ENCODE measurements around the gene ADAMTSL2.

Gene ADAMTSL2

GRCh38 chr9:133606708-133607025, 72.2 kb downstream of the ADAMTSL2 start:
- no peak for DNase-seq (ENCODE audit: low spot score)

- no peak for DNase-seq (ENCODE audit: low spot score)
These were observed 72.9 kb downstream of the ADAMTSL2 start for GRCh38 chr9:133607381-133607780.

DNA sequence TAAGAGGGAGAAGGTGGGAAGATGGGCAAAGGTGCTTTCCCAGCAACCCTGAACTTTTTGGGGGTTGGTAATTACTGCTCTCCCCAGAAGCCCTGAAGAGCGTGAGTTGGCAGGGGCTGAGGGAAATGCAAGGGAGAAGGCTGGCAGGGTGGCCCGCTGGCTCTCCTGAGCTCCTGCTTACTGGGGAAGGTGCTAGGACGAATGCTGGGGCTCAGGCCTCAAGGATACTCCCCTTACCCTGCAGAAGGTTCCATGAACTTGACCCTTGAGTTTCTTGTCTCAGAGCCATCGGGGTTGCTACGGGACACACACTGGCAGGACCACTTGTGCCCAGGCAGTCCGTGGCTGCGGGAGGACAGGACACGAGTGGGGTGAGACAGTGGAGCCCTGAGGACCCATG, 73.5 kb downstream of the ADAMTSL2 start:
- DNase-seq (ENCODE audit: low spot score): no peak

- DNase-seq (ENCODE audit: low spot score): no peak
These were observed 73.9 kb downstream of the ADAMTSL2 start for GRCh38 chr9:133608382-133608781.

DNA sequence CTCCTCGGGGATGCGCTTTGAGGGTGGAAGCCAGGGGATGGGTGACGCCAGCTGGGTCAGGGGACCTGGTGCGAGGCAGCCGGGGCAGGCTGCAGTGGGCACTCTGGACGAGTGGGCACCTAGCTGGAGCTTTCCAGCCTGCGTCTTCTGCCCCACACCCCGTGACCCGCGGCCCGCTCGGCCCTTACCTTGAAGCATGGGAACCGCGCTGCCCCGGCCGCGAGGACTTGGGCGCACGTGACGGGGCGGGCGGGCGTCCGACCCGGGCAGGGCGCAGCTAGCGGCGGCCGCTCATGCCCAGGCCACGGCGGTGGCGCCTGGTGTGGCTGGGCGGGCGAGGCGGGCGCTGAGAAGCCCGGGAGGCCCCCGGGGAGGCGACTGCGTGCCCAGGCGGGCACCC, 74.4 kb downstream of the ADAMTSL2 start:
- no peak for DNase-seq (ENCODE audit: low spot score)

- no peak for DNase-seq (ENCODE audit: low spot score)
These were observed 75.0 kb downstream of the ADAMTSL2 start, which contains the start of gene FAM163B for GRCh38 chr9:133609311-133610098. Gene FAM163B (minus strand): TSS chr9:133609389. CDS start chr9:133580223, 29,166 bp downstream.

GRCh38 chr9:133610845-133611244, 76.3 kb downstream of the ADAMTSL2 start:
- DNase-seq (ENCODE audit: low spot score): no peak

DNA sequence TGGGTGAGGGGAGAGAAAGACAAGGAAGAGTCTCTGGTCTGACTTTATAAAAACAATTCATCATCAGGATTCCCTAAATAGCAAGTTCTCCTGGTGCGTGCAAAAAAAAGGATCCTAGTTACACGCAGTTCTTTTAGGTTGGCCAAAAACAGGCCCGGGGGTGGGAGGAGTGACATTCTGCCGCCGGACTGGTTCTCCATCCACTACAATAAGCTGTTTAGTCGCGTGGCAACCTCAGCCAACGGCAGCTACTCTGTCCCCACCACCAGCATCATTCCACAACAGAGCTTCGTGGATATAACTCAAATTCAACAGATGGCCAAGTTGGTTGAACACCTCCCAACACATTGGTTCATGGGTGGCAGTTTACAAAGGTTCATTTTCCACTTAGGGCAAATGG, 77.5 kb downstream of the ADAMTSL2 start:
- DNase-seq (ENCODE audit: low spot score): no peak

DNA sequence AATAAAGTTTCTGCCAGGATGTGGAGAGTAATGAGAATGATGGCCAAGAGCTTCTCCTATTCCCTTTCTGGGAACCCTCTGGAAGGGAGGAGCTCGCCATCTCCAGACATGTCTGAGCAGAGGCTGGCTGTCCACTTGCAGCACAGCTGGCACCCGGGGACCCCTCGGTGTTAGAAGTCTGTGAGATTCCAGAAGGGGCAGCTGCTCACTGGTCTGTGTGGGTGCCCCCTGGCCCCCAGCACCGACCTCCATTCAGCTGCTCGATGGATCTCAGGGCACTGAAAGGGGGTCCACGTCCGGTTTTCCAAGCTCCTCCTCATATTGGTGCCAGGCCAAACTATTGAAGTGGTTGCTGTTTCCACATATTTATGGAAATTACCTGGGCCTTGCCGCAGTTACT, 78.3 kb downstream of the ADAMTSL2 start:
- no peak for DNase-seq (ENCODE audit: low spot score)

DNA sequence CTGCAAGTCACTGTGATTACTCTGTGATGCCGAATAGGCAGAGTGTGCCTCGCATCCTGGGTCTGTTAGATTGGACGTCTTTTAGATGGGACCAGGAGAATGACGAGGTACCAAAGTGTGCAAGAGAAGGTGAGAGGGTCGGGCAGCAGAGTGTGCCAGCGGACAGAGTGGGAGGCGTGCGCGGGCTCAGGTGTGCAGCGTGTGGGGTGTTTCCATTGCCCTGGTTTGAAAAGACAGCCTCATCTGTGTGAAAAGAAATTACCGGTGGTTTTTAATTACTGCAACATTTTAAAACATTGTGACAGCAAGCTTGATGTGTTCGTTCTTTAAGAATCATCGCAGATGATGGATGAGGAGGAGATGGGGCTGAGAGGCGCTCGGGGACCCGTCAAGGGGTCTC, 78.9 kb downstream of the ADAMTSL2 start:
- no peak for DNase-seq (ENCODE audit: low spot score)

GRCh38 chr9:133614056-133614455, 79.6 kb downstream of the ADAMTSL2 start:
- DNase-seq (ENCODE audit: low spot score): no peak

- DNase-seq (ENCODE audit: low spot score): no peak
These were observed 80.2 kb downstream of the ADAMTSL2 start for GRCh38 chr9:133614678-133615077.

GRCh38 chr9:133615186-133615585, 80.7 kb downstream of the ADAMTSL2 start:
- DNase-seq (ENCODE audit: low spot score): no peak

- DNase-seq (ENCODE audit: low spot score): no peak
These were observed 81.2 kb downstream of the ADAMTSL2 start for GRCh38 chr9:133615606-133616188.

DNA sequence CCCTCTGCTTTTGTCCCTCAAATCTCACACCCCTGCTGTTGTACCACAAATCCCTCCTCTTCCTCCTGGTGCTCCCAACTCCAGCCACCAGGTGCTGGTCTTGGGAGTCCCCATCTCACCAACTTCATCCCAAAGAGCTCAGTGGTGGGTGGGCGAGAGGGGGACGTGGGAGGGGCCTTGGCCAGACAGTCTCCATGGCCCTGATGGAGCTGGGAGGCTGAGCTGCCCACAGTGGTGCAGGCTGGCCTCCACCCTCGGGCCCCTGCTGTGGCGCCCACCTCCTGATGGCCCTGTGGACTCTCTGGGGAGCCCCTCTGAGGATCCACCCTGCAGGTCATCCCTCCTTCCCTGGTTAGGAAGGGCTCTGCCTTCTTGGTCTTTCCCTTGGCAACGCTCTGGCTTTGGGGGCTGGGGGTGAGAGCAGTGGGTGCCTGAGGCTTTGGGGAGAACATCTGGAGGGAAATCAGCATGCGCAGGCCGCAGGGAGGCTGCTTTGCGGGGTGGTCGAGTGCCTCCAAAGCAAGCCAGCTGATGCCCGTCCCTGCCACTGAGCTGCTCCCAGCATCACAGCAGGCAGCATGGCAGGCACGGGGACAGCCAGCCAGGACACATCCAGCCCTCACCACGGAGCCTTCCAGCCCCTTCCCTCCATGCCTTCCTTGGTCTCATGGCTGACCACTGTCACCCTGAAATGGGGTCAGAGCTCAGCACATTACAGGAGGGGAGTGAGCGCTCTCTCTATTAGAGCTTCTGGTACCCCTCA, 82.3 kb downstream of the ADAMTSL2 start:
- DNase-seq (ENCODE audit: low spot score): no peak

DNA sequence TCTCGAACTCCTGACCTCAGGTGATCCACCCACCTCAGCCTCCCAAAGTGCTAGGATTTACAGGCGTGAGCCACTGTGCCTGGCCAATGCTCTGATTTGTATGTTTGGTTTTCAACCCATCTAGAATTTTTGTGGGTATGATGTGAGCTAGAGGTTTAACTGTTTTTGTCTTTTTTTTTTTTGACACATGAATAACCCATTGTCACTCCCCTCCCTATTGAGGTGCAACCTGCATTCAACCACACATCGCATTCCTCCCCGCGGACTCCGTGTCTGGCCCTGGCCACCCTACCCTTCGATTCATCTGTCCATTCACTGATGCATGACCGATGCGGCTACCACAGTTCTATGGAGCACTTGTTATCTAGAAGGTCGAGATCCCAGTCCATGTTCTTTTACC, 84.2 kb downstream of the ADAMTSL2 start:
- DNase-seq (ENCODE audit: low spot score): no peak

DNA sequence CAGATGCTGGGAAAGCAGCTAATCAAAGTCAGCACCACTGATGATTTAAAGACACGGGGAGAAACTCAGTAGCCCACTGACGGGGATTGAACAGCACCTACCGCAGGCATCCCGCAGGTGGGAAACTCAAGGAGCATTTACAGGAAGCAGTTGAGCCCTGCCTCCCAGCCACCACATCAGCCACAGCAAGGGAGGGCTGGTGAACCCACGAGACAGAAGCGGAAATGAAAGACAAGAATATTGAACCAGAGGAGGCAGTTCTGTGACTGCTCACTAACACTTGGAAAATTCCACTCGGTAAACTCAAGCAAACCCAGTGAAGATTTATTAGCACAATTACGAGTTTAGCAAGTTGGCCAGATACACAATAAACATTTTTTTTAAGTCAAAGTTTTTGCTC, 85.3 kb downstream of the ADAMTSL2 start:
- peak; percentile 67 for DNase-seq (ENCODE audit: low spot score)

- DNase-seq (ENCODE audit: low spot score): no peak
These were observed 87.3 kb downstream of the ADAMTSL2 start for GRCh38 chr9:133621725-133622267.

GRCh38 chr9:133622555-133622954, 88.1 kb downstream of the ADAMTSL2 start:
- DNase-seq (ENCODE audit: low spot score): no peak

Data from pons (tissue), 1 donor.